HepG2 (cell line): Measurements from ENCODE around the gene TOR4A. TPM values are rescaled to one million over a fixed set of nuclear protein-coding genes. Genes with fewer than 3 reads are reported as not detected.

Experiments used
- ETV6 ChIP-seq: sonication (generic); formaldehyde crosslinking; conservative IDR thresholded peaks from 2 replicates; pipeline ENCODE4 v1.4.0; 2020; ENCODE audit warnings: missing genetic modification reagents
- HDAC6 ChIP-seq: fragments of 200-600 bp; sonication (generic); IDR thresholded peaks from 2 replicates; pipeline ENCODE4 v1.7.0; 2017; ENCODE audit warnings: mild to moderate bottlenecking, antibody characterized with exemption, low read length, low read depth
- HMGA1 ChIP-seq: sonication (generic); formaldehyde crosslinking; conservative IDR thresholded peaks from 2 replicates; pipeline ENCODE4 v1.4.0; 2020; ENCODE audit warnings: missing genetic modification reagents
- HMGXB3 ChIP-seq: sonication (generic); formaldehyde crosslinking; IDR thresholded peaks from 2 replicates; pipeline ENCODE4 v1.4.0; 2020; ENCODE audit warnings: missing genetic modification reagents, borderline replicate concordance
- TAF15 ChIP-seq: fragments of 200-400 bp; formaldehyde crosslinking; IDR thresholded peaks from one replicate; pipeline ENCODE4 v1.6.1; 2018; ENCODE audit warnings: mild to moderate bottlenecking, low read depth, low read length; ENCODE audit not compliant: poor library complexity, severe bottlenecking
- WIZ ChIP-seq: sonication (generic); formaldehyde crosslinking; IDR thresholded peaks from 2 replicates; pipeline ENCODE4 v1.5.1; 2020; ENCODE audit warnings: mild to moderate bottlenecking, missing genetic modification reagents
- ZBTB14 ChIP-seq: sonication (generic); formaldehyde crosslinking; IDR thresholded peaks from 2 replicates; pipeline ENCODE4 v1.4.0; 2020; ENCODE audit warnings: missing genetic modification reagents
- ZBTB3 ChIP-seq: sonication (generic); formaldehyde crosslinking; IDR thresholded peaks from 2 replicates; pipeline ENCODE4 v1.4.0; 2020; ENCODE audit warnings: low read depth, mild to moderate bottlenecking, moderate library complexity, missing genetic modification reagents, borderline replicate concordance
- ZBTB46 ChIP-seq: sonication (generic); formaldehyde crosslinking; IDR thresholded peaks from 2 replicates; pipeline ENCODE4 v1.4.0; 2020; ENCODE audit warnings: mild to moderate bottlenecking, missing genetic modification reagents, borderline replicate concordance
- ZFP36L1 ChIP-seq: sonication (generic); formaldehyde crosslinking; IDR thresholded peaks from 2 replicates; pipeline ENCODE4 v1.8.0; 2022; ENCODE audit warnings: mild to moderate bottlenecking, missing genetic modification reagents, moderate library complexity
- ZKSCAN1 ChIP-seq: fragments of 150-350 bp; IDR thresholded peaks from 2 replicates; pipeline ENCODE4 v1.6.1; 2014; ENCODE audit warnings: low read length
- ZNF160 ChIP-seq: sonication (generic); formaldehyde crosslinking; IDR thresholded peaks from 2 replicates; pipeline ENCODE4 v1.8.0; 2022; ENCODE audit warnings: mild to moderate bottlenecking, inconsistent platforms, missing genetic modification reagents
- ZNF33A ChIP-seq: sonication (generic); formaldehyde crosslinking; IDR thresholded peaks from 2 replicates; pipeline ENCODE4 v1.5.1; 2020; ENCODE audit warnings: missing genetic modification reagents, mild to moderate bottlenecking, moderate library complexity, borderline replicate concordance
- ZNF737 ChIP-seq: sonication (generic); formaldehyde crosslinking; IDR thresholded peaks from 2 replicates; pipeline ENCODE4 v1.5.0; 2020; ENCODE audit warnings: missing genetic modification reagents, mild to moderate bottlenecking, borderline replicate concordance
- polyA plus RNA-seq, 8 experiments: library from polyadenylated mRNA; depleted of rRNA in 3 of 8; stranded (reverse) in 7 of 8; unstranded in 1 of 8; fragments of >200 nt; fragmentation: Illumina TruSeq in 4 of 8; extraction: Trizol in 4 of 8; gene quantifications; 2 replicates each; pipeline versions ENCODE4 v1.2.1 to v1.2.3, GENCODE V29; 2011 to 2016; ENCODE audit warnings: low read depth in 4 of 8, missing spikeins in 1 of 8, mixed read lengths in 1 of 8; ENCODE audit not compliant: insufficient read depth in 1 of 8
- total RNA-seq, 5 experiments: library from RNA; depleted of rRNA; stranded (reverse); fragments of >200 nt; fragmentation: Illumina TruSeq; extraction: Trizol; gene quantifications; 2 replicates each; pipeline ENCODE4 v1.2.3, GENCODE V29; 2016; ENCODE audit warnings: low read depth in 1 of 5
- TF ChIP-seq, protein P1 (sequence below): sonication (generic); formaldehyde crosslinking; IDR thresholded peaks from 2 replicates; pipeline ENCODE4 v1.8.0; 2022; ENCODE audit warnings: mild to moderate bottlenecking, missing genetic modification reagents; ENCODE audit not compliant: insufficient replicate concordance

TOR4A gene
- total and polyA plus RNA-seq, 2 of the 13 experiments (the other 11 are each of a cell fraction or from before 2014, with no cell fraction given), result 11.1 to 14.2 TPM

DNA sequence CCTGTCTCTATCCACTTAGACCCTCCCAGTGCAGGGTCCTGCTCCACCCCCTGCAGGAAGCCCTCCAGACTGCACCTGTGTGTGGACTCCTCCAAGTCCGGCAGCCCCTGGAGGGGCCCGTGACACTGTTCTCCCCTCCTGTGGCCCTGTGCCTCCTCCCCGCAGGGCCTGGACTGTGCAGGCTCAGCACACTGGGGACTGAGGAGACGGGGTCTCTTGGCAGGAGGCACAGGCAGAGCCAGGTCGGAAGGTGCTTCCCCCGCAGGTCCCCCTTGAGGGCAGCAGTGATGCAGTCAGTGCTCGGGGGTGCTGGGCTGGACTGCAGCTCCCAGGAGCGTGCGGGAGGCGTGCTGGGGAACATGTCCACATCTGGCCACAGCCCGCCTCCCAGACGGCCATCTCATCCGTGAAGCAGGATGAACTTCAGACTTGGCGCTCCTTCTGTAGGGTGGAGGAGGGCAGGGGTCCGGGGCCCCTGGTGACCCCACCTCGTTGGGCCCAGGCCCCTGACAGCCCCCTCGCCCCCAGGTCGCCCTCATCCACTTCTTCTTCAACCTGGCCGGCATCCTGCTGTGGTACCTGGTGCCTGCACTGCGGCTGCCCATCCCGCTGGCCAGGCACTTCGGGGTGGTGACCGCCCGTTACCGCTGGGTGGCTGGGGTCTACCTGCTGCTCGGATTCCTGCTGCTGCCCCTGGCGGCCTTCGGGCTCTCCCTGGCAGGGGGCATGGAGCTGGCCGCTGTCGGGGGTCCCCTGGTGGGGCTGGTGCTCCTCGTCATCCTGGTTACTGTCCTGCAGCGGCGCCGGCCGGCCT is 41.9 kb upstream of the TOR4A start (continued):
- TF ChIP-seq TAF15, result no peak
- no peak for TF ChIP-seq ZNF160 (CRISPR knock-in tag)
- TF ChIP-seq ZNF33A (CRISPR knock-in tag), result no peak
- TF ChIP-seq ZBTB46, result no peak
- no peak for TF ChIP-seq HDAC6
- TF ChIP-seq, protein P1, sequence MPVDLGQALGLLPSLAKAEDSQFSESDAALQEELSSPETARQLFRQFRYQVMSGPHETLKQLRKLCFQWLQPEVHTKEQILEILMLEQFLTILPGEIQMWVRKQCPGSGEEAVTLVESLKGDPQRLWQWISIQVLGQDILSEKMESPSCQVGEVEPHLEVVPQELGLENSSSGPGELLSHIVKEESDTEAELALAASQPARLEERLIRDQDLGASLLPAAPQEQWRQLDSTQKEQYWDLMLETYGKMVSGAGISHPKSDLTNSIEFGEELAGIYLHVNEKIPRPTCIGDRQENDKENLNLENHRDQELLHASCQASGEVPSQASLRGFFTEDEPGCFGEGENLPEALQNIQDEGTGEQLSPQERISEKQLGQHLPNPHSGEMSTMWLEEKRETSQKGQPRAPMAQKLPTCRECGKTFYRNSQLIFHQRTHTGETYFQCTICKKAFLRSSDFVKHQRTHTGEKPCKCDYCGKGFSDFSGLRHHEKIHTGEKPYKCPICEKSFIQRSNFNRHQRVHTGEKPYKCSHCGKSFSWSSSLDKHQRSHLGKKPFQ (CRISPR knock-in tag), result peak; percentile 67
- no peak for TF ChIP-seq WIZ
- TF ChIP-seq ZFP36L1 (CRISPR knock-in tag), result no peak
- no peak for TF ChIP-seq ZKSCAN1
- TF ChIP-seq ZBTB3 (CRISPR knock-in tag), result no peak
- no peak for TF ChIP-seq ZBTB14
- TF ChIP-seq ETV6 (CRISPR knock-in tag), result no peak
- TF ChIP-seq HMGA1 (CRISPR knock-in tag), result no peak
- TF ChIP-seq HMGXB3 (CRISPR knock-in tag), result peak; percentile 68; the same call in 1 of the 2 replicates
- no peak for TF ChIP-seq ZNF737
